GM19328 (cell line): ENCODE data around the gene ARHGAP36.

Experiments used
- ATAC-seq: cut with Tn5 transposase; IDR thresholded peaks from one replicate; pipeline ENCODE4 v1.9.1; 2021; ENCODE audit warnings: mild to moderate bottlenecking, moderate library complexity; ENCODE audit not compliant: unreplicated experiment

The ARHGAP36 gene, protein sequence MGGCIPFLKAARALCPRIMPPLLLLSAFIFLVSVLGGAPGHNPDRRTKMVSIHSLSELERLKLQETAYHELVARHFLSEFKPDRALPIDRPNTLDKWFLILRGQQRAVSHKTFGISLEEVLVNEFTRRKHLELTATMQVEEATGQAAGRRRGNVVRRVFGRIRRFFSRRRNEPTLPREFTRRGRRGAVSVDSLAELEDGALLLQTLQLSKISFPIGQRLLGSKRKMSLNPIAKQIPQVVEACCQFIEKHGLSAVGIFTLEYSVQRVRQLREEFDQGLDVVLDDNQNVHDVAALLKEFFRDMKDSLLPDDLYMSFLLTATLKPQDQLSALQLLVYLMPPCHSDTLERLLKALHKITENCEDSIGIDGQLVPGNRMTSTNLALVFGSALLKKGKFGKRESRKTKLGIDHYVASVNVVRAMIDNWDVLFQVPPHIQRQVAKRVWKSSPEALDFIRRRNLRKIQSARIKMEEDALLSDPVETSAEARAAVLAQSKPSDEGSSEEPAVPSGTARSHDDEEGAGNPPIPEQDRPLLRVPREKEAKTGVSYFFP

DNA sequence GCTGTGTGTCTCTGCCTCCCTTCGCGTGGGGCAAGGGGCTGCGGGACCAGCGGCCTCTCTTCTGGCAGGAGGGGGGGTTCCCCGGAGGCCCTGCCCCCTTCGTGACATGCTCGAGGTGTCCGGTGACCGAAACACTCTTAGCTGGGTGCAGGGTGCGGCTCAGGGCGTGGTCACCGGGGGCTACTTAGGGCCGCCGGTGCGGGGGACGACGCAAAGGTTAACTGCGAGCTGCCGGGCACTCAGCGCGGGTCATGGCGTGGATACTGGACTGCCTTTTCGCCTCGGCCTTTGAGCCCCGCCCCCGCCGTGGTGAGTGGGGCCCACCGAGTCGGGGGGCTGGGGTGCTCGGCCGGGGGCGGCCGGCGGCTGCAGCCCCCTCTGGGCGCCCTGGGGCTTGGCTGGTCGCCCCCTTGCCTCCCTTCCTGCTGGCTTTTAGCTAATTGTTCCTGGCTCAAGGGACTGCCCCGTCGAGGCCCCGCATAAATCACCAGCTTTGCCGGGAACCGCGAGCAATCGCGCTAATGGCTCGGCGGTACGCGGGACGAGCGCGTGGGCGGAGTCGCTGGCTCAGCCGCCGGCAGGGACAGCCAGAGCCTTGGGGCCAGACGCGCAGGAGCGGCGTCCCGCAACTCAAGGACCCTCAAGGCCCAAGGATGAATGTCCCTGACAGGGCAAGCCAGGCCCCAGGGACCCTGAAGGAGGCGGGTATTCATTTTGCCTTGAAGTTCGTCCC lies at the start of gene ARHGAP36:
Gene ARHGAP36, plus strand, starts transcription at position 211 of the 733 bp plus-strand sequence. CDS start 23,320 bp downstream, outside the sequence.
- ATAC-seq = no peak

DNA sequence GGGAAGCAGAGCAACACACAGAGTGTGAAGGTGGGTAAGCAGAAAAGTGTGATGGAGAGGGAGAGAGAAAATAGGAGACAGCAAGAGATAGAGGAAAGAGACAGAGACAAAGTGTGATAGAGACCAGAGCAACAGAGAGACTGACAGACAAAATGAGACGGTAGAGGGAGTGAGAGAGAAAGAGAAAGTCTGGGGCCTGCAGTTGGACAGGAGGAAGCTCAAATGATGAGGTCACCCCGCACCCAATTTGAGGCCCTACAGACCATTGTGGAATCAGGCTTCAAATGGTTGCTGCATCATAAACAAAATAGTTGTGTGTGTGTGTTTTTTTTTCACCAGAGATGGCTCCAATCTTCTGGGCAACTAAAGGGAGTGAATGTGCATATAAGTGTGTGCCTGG lies 48.0 kb upstream of the ARHGAP36 start:
- ATAC-seq = no peak

DNA sequence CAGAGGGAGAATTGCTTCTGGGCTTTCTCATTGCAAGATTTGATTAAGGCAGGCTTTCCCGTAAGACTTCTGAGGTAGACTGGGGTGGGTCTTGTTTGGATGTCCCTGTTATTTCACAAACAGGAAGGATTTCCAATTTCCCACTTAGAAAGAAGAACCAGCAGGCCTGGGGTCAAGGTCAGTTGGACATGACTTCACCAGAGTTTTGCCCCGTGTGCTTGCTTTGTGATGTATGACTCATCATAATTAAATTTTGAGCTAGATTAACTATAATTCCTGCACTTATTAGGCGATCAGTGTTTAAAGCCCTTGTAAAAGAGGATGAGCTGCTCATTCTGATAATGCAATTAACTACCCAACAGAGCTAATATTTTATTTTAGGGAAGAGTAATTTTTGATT lies 32.8 kb upstream of the ARHGAP36 start:
- ATAC-seq = no peak

DNA sequence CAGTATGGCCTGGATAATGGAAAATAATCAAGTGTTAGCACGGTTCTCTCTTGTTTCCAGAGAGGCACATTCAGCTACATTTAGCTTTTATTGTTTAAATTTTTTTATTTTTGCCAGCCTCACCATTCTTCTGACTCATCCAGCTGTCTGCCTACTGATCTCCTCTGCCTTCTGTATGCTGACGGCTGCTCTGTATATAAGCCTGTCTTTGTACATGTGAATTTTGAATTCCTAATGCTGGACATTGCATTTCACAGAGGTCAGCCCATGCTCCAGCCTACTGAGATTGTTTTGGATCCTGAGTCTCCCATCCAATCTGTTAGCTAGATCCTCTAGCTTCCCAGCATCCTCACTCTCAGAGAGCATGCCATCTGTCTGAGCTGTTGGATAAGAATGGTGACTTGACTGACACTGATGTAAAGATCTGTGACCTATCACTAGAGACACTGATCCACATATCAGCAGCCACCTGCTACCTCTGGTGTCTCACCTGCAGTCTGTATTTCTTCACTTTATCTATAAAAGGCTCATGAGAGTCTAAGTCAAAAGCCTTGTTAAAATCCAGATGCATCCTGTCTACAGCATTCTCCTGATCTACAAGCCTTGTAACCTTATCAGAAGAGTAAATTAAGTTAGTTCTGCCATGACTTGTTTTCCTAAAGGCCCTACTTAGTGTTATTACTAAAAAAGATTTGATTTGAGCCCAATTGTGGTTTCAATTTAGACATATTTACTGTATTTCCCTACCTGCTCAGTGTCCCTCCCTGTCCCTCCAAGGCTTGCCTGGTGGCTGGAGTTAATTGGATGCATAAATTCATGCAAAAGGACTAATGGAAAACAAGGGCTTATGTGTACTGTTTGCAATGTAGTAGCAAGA lies 25.6 kb upstream of the ARHGAP36 start:
- no peak for ATAC-seq

DNA sequence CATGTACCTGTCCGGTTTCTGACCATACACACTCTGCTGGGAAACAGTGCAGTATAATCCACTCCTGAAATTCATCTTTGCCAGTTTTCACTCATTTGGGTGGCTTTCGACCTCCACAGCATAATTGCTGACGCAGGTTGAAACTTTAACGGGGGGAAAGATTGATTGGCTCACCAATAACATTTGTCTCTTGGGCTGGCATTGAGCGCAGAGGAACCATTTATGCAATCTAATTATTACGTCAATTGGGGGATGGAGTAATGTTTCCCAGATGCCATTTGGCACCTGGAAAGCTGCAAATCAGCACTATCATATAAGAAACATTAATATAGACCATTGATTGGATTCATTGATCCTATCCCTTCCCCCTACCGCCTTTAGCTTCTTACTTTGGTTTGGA lies 24.1 kb upstream of the ARHGAP36 start:
- ATAC-seq = no peak

DNA sequence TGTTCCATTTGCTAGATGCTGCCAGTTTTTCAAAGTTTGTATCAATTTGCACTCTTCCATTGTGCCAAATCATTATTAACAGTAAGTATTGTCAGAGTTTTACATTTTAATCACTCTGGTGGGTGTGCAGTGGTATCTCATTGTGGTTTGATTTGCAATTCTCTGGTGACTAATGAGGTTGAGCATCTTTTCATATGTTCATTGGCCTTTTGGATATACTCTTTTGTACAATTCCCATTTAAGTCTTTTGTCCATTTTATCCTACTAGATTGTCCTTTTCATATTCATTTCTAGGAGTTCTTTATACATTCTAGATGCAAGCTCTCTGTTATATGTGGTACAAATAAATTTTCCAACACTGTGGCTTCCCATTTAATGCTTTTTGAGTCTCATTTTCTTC lies 17.4 kb upstream of the ARHGAP36 start:
- ATAC-seq = no peak

DNA sequence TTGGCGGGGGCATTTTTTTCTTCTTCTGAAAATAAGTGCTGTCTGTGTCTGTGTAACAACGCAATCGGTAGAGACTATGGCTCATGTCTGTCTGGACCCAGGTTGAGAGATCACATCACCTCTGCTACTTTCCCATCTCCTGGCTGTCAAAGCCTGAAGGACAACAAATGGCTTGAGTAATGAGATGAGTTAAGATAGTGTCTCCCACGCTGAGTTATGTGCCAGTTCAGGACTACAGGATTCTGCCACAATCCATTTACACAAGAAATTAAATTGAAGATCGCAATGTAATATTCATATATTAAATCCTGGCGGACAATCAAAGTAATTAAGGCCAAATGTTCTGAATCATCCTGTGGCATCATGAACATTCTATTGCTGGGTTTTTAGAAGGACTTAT lies 16.5 kb upstream of the ARHGAP36 start:
- no peak for ATAC-seq

DNA sequence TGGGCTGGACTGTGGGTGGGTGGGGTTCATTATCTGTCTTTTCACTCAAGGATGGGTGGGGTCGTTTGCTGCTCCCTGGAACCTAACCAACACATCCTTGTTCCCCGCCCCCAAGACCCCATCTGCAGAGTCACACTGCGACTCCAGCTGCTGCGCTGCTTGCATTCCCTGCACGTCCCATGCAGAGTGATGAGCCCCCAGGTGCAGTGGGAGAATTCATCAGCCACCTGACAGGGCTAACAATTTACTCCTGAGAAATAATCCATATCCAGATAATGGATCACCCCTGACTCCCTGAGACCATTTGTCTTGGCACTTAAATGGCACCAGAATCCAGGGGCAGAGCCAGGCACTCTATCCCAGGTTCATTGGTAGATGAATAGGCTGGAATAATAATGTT lies 12.4 kb upstream of the ARHGAP36 start:
- no peak for ATAC-seq

DNA sequence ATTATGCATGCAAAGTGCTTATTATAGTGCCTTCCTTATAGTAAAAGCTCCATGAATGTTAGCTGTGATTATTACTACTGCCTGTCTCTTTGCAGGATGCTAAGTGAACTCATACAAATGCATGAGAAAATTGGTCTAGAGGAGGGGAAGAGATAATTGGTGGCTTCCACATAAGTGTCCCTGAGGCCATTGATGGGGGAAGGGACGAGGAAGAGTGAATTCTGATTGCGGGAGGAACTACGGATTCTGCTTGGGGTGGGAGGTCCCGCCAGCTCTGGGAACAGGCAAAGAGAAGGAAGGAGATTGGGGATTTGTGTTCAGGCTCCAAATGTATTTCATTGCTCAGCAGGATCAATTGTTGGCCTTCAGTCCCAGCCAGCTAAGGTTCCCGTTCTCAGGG lies 11.6 kb upstream of the ARHGAP36 start:
- ATAC-seq = no peak

DNA sequence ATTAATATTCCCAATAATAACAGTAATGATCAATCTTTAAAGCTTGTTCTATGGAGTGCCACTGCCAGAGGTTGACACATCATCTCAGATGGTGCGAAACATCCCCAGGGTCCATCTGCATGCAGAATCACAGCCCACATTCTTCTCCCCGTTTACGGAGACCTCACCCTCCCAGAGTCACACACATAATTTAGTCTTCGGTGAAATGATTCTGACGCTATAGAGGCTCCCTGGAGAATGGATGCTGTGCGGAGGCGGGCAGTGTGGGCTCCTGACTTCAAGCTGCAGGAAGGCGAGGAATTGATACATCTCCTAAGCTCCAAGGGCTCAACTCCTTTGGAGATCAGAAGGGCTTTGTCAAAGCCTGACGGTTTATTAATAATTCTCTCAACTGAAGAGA lies 11.0 kb upstream of the ARHGAP36 start:
- ATAC-seq = no peak

DNA sequence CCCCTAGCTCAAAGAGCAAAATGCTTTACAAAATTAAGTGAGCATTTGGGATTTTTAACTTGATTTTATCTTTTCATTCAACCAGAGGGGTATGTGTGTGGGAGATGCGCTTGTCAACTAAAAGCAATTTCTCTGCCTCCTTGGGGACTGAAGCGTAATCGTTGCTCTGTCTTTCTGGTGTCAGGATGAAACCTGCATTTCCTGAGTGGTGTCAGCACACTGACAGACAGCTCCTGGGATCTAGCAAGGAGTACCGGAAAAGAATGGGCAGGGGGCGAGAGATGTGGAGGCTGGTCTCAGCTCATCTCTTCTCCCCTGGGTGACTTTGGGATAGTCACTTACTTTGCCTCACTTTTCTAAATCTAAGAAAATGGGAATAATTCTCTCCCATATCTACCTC lies 5.1 kb upstream of the ARHGAP36 start:
- ATAC-seq = no peak

DNA sequence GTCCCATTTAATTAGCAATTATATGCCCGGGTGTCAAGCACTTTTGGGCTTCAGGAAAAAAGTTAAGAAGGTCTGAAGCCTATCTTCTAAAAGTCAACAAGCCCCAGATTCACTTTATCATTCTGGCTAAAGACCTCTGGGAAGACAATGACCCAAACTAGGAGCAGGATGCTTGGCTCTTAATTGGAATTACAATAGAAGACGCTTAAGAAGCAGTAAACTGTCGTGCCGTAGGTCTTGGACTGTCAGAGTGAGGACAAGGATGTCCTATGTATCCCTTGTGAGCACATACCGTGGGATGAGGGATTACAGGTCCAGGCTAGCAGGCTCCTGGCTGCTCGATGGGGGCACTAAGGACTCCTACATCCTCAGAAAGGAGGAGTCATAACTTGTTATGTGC lies 3.2 kb upstream of the ARHGAP36 start:
- ATAC-seq = no peak

DNA sequence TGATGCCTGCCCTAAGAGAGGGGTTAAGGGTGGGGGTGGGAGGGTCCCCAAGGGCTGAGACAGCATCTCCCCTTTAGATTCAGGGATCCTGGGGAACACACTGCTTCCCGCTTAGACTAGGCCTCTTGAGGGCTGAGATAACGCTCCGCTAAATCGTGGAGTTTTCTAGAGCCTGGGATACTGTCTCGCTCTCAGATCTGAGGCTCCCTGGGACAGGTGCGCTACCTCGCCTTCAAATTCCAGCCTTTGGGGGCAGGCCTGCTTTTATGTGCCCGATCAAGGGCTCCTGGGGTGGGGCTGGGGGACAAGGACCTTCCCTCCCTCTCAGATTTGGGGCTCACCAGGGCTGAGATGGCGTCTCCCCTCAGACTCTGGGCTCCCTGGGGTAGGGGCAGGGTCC lies 440 bp upstream of the ARHGAP36 start:
- no peak for ATAC-seq

DNA sequence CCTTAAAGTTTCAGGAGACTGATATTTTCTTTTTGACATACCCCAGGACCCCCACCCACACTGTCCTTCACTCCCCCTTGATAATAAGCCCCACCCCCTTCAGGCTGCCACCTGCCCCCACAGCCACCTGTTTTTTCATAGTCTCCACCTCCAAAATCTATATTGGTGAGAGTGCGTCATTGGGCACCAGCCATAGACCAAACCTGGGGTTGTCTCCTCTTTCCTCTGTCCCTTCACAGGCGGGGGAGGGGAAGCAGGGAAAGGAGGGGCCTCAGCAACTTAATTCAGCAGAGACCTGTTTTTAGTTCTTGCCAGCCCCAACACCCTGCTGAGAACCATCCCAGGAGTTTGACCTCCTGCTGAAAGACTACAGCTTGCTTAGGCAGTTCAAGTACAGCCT lies 1.1 kb downstream of the ARHGAP36 start:
- no peak for ATAC-seq

DNA sequence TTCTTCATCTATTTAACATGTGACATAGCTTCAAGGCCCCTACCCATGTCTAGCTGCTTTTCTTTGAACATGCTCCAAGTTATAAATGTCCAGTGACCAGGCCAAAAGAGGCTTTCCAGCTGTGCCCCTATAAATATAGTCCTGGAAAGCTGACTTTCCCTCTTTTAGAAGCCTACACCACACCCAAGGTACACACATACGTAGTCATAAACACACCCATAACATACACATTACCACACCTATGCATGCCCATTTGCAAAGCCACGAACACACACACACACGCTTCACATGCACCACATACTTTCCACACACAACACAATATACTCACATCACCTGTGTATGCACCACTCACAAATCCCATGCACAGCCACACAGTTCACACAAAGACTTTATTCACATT lies 2.0 kb downstream of the ARHGAP36 start:
- ATAC-seq = no peak

DNA sequence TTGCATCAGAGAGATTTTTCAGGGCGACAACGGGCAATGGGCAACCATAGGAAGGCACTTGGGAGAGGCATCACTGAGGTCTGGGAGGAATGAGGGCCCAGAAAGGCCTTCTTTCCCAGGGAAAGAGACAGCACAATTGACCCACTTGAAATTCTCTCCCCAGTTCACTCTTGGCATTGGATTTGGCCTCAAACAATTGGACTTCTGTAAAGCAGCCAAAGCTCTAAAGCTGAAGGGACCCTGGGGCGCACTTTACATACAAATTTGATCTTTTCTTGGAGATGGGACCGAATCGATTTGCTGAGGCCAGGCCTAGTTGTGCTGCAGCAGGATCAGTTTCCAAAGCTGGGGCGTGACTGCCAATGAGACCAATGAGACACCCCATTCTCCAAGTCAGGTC lies 3.2 kb downstream of the ARHGAP36 start:
- no peak for ATAC-seq

DNA sequence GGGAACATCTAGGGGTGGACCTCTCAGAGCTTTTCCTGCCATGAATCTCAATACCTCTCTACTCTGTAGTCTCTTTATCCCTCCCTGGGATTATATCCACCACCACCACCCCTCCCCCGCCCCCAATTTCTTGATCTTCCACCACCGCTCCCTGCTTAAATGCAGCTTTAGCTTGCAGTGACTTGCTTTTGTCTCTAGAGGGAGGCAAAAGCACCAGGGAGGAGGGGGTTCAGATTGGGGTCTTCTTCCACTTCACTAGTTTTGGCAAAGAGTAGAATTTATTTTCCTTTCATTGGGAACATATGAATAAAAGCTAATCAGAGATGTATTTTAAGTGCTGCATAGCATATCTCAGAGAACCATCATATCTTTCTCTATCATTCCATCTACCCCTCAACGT lies 5.5 kb downstream of the ARHGAP36 start:
- ATAC-seq = no peak

DNA sequence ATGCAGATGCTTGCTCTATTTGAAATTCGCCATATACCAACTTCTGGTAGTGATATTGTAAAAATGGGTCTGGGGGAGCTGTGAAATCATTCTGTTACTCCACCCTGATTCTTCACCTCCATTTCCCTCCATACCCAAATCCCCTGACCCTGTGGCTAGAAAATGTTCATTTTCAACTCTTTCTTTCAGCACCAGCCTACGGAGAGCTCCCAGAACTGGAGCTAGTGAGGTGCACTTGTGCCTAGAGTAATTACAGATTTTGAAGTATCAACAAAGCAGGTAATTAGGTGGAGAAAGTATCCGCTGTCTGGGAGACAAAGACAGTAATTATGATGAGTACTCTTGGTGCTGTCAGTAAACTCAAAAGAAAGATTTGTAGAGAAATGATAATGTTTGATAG lies 8.1 kb downstream of the ARHGAP36 start:
- no peak for ATAC-seq

DNA sequence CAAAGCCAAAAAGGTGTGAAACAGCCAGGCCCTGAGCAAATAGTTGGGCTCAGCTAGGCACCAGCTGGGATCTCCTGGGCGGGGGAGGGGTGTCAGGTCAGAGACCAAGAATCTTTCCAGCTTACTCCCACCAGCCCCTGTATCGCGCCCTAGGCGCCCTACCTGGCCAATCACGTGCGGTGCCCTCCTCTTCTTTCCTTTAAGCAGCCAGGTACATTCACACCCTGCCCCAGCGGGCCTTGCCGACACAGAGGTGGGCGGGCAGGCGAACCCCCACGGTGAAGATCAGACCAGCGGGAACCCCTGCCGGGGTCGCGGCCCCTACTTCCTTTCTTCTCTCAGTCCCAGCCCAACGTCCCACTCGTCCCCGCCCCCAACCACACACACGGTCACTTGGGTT lies 9.1 kb downstream of the ARHGAP36 start:
- no peak for ATAC-seq

DNA sequence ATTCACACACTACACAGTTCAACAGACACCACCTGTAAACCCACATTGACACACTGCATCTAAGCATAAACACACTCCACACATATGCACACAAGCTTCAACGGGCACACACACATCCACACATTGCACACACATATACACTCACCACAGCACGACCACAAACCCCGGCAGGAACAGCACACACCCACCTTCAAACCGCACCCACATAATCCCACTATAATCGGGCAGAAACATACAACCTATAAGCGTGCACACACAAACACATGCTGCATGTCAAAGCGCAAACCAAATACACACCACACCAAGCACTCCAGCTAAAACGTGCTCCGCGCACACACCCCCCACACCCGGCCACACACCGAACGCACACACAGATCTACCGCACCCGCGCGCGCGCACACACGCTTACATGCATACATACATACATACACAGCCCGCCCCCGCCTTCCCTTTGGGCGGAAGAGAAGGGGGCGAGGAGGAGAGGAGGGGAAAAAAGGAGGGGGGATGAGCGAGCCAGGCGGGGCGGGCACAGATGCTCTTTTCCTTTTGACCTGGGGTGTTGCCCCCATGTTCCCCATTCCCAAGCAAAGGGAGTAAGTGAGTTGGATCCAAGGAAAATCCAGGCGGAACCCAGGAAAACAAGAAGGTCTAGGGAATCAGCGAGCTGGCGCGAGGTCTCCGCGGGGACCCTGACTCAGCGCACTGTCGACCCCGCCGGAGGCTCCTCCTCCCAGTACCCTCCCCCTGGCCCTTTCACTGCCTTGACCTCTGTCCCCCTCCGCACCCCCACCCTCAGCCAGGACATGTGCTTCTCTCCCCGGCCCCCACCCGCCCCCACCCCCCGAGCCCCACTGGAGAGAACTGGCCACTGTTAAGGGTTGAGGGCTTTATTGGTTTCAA lies 9.9 kb downstream of the ARHGAP36 start:
- ATAC-seq = no peak
